PC-9 (cell line): ENCODE results near the gene BANP.

ENCODE experiments used
- CTCF ChIP-seq: fragments of 200-600 bp; sonication (generic); conservative IDR thresholded peaks from 2 replicates; pipeline ENCODE4 v1.6.1; 2017; ENCODE audit warnings: mixed run types, antibody characterized with exemption, mild to moderate bottlenecking, moderate library complexity
- EZH2 ChIP-seq: fragments of 200-600 bp; sonication (generic); IDR thresholded peaks from 2 replicates; pipeline ENCODE4 v1.8.0; 2017; ENCODE audit warnings: antibody characterized with exemption, low read depth

GRCh38 chr16:88070341-88070740 is 119.1 kb downstream of the BANP start:
- TF ChIP-seq CTCF (no peak), EZH2 (no peak)
